ENCODE results near the gene KIF1B. TPM values are rescaled to one million over a fixed set of nuclear protein-coding genes. Genes with fewer than 3 reads are reported as not detected.
"Not testable (repeated sequence)": the region's sequence is repeated elsewhere in the genome, so short reads cannot be mapped to it uniquely, and the experiment has no call there.

The KIF1B gene
- total RNA-seq, 3 donors from 2014 or later: 12.3 to 17.0 (median 16.6) TPM

DNA sequence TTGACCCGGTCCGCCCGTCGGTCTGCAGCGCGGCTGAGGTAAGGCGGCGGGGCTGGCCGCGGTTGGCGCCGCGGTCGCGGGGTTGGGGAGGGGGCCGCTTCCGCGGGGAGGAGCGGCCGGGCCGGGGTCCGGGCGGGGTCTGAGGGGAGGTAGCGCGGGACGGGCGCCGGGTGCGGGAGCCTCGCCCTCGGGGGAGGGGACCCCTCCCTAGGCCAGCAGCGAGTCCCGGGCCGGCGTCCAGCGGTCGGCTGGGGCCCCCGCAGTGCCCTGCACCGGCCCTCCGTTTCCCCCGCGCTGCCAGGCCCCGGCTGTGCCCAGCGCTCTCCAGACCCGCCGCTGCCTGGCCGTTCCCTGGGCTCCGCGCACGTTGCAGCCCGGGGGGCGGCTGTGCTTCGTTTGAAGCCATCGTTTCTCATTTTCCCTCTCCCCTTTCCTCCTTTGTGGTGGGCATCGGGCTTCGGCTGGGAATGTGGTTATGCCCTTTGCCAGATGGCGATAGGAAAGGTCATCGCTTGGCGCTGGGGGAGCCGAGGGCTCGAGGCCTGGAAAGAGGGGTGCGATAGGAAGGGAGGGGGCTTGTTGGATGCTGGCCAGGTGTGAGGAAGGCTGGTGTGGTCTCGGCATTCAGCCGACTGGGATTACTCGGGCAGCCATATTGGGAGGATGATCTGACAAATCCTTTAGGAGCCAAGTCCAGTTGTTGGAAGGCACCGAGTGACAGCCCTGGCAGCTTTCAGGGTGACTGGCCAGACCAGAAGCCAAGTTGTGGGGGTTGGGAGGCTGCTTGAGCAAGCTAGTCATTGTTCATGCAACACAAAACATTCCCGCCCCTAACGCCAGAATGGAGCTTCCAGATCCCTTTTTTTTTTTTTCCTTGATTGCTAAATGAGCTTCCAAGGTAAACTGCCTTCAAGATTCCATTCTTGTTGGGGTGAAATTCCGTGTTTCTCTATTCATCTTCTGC lies 753 bp downstream of the KIF1B start:
- DNase-seq (peak; percentile 5), ATAC-seq (peak; percentile 1 to 2)
- Mint-ChIP-seq H3K4me1 (ENCODE audit: low read depth) (peaks cover 34% of the 10 kb centered on the region), H3K9me3 (no peaks in the 10 kb centered on the region), H3K27me3 (ENCODE audit: low read depth) (no peaks in the 10 kb centered on the region), H3K36me3 (ENCODE audit: insufficient read depth) (no peaks in the 10 kb centered on the region), H3K4me3 (peak overlapping the region; percentile 79)

DNA sequence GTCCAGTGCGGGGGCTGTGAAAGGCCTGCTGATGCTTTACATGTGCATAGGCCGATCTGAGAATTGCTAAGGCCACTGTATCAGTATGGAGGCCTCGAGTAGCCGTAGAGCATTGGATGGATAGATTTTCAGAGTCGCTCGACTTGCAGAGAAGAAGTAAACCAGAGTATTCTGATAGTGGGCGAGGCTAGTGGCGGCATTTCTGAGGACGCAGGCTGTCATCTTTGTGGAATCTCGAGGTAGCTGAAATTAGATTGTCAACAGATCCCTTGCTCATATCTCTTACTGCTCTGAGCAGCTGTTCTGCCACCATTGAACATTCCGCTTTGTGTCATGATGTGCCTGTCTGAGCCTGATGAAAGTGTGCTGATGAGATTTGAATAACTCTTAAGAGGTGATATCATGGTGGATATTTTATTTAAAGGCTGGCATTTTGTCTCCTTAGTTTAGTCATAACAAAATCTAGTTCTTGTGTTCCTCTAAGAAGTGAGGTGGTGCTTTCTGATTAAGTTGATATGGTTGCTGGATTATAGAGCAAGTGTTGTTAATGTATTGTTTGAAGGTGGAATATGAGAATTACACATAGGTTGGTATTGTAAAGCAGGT lies 1.5 kb downstream of the KIF1B start:
- no peak for ATAC-seq
- no peaks in the 10 kb centered on the region for H3K9me3 Mint-ChIP-seq
- peak overlapping the region; percentile 79 for H3K4me3 Mint-ChIP-seq
- no peaks in the 10 kb centered on the region for H3K27me3 Mint-ChIP-seq (ENCODE audit: low read depth)
- H3K36me3 Mint-ChIP-seq (ENCODE audit: insufficient read depth): no peaks in the 10 kb centered on the region
- H3K4me1 Mint-ChIP-seq (ENCODE audit: low read depth): peaks cover 41% of the 10 kb centered on the region
- DNase-seq: no peak

DNA sequence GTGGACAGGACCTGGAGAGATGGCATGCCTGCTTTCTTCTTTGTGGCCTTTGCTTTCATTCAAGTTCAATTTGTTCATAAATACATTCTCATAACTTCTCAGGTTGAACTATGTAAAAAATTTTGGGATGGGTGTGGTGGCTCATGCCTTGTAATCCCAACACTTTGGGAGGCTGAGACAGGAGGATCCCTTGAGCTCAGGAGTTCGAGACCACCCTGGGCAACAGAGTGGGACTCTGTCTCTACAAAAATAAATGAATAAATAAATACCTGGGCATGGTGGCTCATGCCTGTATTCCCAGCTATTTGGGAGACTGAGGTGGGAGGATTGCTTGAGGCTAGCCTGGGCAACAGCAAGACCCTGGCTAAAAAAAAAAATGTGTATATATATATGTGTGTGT lies 2.1 kb downstream of the KIF1B start:
- Mint-ChIP-seq H3K9me3 (no peaks in the 10 kb centered on the region), H3K27me3 (ENCODE audit: low read depth) (no peaks in the 10 kb centered on the region), H3K4me3 (peak overlapping the region; percentile 79), H3K36me3 (ENCODE audit: insufficient read depth) (no peaks in the 10 kb centered on the region), H3K4me1 (ENCODE audit: low read depth) (peaks cover 41% of the 10 kb centered on the region)
- DNase-seq: no peak
- ATAC-seq: no peak

DNA sequence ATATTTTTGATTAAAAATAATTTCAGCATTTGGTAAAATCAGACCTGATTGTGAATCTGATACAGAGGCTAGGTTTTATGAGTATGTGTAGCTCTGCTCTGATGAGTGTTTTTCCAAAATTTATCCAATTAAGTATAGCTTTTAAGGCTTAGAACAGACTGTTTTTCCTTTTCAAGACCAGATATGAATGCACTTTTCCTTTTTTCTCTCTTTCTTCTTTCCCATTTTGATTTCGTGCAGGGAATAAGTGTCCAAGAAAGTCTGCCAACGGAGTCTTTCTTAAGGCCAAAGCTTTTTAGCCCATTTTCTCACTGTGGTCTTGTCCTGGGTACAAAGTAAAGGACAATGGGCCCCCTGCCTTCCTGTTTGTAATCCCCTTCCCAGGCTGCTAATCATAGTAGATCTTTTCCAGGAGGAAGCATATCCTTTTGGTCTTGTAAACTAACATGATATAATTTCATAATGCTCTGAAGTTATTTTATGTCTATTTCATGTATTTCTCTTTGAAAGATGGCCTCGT lies 2.9 kb downstream of the KIF1B start:
- H3K4me3 Mint-ChIP-seq: no peak overlapping the region
- DNase-seq (no peak), ATAC-seq (no peak)
- H3K36me3 Mint-ChIP-seq (ENCODE audit: insufficient read depth): no peaks in the 10 kb centered on the region
- H3K9me3 Mint-ChIP-seq: no peaks in the 10 kb centered on the region
- H3K4me1 Mint-ChIP-seq (ENCODE audit: low read depth): peaks cover 49% of the 10 kb centered on the region
- no peaks in the 10 kb centered on the region for H3K27me3 Mint-ChIP-seq (ENCODE audit: low read depth)

DNA sequence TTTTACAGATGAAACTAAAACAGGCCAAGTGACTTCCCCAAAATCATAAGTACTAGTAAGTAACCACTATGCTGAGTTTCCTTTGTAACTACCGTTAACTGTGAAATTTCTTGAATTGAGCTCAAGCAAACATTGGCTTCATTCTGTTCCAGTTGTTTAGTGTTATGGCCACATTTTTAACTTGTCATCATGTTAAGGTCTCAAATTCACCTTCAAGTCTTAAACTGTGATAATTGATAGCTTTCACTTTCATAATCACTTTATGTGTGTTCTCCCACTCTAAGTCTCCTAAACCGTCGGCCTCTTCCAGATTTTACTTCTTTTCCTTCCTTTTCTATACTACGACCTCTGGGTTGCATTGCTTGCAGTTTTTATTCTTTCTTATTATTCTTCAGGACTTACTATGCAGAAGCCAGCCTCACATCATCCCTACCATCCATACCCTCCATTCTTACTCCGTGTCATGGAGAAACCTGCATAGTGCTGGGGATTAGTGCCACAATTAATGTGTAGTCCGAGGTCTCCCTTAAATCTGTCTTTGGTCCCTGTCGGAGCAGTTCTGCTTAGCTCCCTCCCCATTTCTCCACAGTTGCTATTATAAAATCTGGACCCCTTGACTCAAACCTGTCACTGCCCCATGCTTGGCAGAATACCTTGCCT lies 5.8 kb downstream of the KIF1B start:
- Mint-ChIP-seq H3K27me3 (ENCODE audit: low read depth) (no peaks in the 10 kb centered on the region), H3K9me3 (no peaks in the 10 kb centered on the region), H3K36me3 (ENCODE audit: insufficient read depth) (no peaks in the 10 kb centered on the region), H3K4me3 (peak overlapping the region; percentile 51), H3K4me1 (ENCODE audit: low read depth) (peaks cover 43% of the 10 kb centered on the region)
- DNase-seq (no peak), ATAC-seq (peak in 1 of 2 donors; percentile 10)

DNA sequence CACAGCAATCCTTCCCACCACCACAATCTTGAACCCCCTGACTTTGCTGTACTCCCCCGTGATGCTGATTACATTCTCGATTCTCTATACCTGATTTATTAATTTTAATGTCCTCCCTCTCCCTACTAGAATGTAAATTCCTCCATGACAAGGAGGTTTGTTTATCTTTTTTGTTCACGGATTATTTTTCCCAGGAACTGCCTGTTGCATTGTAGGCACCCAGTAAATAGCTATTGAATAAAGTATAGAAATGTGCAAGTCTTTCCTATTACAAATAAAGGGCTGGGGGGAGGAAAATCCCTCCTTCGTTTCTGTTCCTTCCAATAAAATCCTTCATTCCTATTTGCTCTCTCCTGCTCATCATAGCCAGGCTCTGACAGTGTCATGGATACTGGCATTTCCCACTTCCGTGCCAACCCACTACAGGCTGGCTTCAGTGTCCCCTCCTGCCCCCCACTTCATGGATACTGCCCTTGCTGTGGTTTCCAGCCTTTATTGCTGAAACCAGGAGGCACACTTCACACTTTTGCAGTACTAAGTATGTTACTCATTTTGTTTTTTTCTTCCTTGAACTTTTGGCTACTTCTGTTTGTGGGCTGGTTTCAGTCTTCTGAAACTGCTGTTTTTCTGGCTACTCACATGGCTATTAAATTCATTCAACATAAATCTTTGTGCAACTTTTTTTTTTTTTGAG lies 7.5 kb downstream of the KIF1B start:
- DNase-seq (no peak), ATAC-seq (peak; percentile 21 to 23)
- no peaks in the 10 kb centered on the region for H3K9me3 Mint-ChIP-seq
- no peaks in the 10 kb centered on the region for H3K27me3 Mint-ChIP-seq (ENCODE audit: low read depth)
- H3K4me1 Mint-ChIP-seq (ENCODE audit: low read depth): peaks cover 31% of the 10 kb centered on the region
- H3K4me3 Mint-ChIP-seq: peak overlapping the region; percentile 42
- no peaks in the 10 kb centered on the region for H3K36me3 Mint-ChIP-seq (ENCODE audit: insufficient read depth)

DNA sequence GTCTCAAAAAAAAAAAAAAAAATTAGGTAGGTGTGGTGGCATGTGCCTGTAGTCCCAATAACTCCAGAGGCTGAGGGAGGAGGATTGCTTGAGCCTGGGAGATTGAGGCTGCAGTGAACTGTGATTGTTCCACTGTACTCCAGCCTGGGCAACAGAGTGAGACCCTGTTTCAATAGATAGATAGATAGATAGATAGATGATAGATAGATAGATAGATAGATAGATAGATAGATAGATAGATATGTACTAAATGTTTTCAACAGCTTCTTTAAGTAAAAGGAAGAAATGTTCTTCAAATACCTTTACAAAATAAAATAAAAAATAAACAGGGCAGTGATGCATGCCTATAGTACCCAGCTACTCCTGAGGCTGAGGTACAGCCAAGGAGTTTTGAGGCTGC lies 9.8 kb downstream of the KIF1B start:
- H3K4me3 Mint-ChIP-seq: no peak overlapping the region
- ATAC-seq (no peak), DNase-seq (no peak)
- H3K9me3 Mint-ChIP-seq: no peaks in the 10 kb centered on the region
- H3K4me1 Mint-ChIP-seq (ENCODE audit: low read depth): peaks cover 25% of the 10 kb centered on the region
- H3K27me3 Mint-ChIP-seq (ENCODE audit: low read depth): no peaks in the 10 kb centered on the region
- H3K36me3 Mint-ChIP-seq (ENCODE audit: insufficient read depth): no peaks in the 10 kb centered on the region

DNA sequence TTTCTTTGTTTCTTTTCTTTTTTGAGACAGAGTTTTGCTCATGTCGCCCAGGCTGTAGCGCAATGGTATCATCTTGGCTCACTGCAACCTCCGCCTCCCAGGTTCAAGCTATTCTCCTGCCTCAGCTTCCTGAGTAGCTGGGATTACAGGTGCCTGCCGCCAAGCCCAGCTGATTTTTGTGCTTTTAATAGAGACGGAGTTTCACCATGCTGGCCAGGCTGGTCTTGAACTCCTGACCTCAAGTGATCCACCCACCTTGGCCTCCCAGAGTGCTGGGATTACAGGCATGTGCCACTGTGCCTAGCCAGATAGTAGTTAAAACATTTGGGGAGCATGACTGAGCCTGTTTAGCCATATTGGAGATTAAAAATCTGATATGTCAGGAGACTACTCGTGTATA lies 10.3 kb downstream of the KIF1B start:
- not testable (repeated sequence) for ATAC-seq; H3K4me3 Mint-ChIP-seq; H3K36me3 Mint-ChIP-seq (ENCODE audit: insufficient read depth); H3K27me3 Mint-ChIP-seq (ENCODE audit: low read depth); H3K9me3 Mint-ChIP-seq; DNase-seq
- H3K4me1 Mint-ChIP-seq (ENCODE audit: low read depth): peaks cover 25% of the 10 kb centered on the region

DNA sequence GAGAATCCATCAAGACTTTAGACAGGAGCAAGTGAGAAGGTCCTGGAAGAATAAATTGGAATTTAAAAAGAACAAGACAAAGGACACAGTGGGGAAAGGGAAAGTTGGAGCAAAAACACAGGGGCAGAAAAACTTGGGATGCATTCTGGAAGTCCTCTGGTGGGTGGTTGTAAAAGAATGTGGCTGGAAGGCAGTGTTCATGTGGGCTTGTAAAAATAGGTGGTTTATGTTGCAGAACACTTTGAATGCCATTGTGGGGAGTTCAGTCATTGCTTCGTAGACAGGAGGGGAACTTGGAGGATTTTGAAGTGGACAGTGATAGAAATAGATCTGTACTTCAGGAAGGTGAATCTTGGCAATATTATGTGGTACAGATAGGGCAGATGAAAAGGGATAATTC lies 15.2 kb downstream of the KIF1B start:
- no peaks in the 10 kb centered on the region for H3K9me3 Mint-ChIP-seq
- no peak for DNase-seq
- no peak overlapping the region for H3K4me3 Mint-ChIP-seq
- H3K4me1 Mint-ChIP-seq (ENCODE audit: low read depth): peaks cover 8% of the 10 kb centered on the region
- no peaks in the 10 kb centered on the region for H3K36me3 Mint-ChIP-seq (ENCODE audit: insufficient read depth)
- H3K27me3 Mint-ChIP-seq (ENCODE audit: low read depth): no peaks in the 10 kb centered on the region
- no peak for ATAC-seq

DNA sequence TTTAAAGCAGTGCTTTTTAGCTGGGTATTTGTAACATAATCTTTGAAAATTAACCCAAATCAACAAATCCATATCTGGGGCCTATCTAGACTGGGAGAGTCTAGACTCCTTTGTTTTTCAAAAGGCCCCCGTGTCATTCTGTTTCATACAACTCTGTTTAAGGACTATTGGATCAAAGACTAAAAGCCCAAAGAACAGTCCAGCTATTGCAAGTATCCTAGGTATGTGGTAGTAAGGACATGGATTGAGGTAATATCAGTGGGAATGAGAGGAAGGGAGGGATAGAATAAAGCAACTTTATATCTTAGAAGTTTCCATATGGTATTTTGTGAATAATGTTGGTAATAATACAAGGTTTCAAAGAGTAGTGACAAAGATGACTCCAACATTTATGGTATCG lies 18.2 kb downstream of the KIF1B start:
- Mint-ChIP-seq H3K4me1 (ENCODE audit: low read depth) (peaks cover 8% of the 10 kb centered on the region), H3K9me3 (no peaks in the 10 kb centered on the region), H3K4me3 (no peak overlapping the region), H3K36me3 (ENCODE audit: insufficient read depth) (no peaks in the 10 kb centered on the region), H3K27me3 (ENCODE audit: low read depth) (no peaks in the 10 kb centered on the region)
- no peak for ATAC-seq
- no peak for DNase-seq

DNA sequence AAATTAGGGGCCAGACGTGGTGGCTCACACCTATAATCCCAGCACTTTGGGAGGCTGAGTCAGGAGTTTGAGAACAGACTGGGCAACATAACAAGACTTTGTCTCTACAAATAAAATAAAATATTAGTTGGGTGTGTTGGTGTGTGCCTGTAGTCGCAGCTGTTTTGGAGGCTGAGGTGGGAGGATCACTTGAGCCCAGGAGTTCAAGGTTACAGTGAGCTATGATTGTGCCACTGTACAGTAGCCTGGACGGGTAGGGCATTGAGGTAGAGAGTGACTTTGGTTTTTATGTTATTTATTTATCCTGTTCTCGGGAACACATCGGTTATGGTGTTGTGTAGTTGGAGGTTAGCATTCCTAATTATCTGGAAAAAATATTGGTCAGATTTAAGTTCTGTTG lies 19.5 kb downstream of the KIF1B start:
- Mint-ChIP-seq H3K27me3 (ENCODE audit: low read depth) (no peaks in the 10 kb centered on the region), H3K4me3 (no peak overlapping the region), H3K36me3 (ENCODE audit: insufficient read depth) (no peaks in the 10 kb centered on the region), H3K9me3 (no peaks in the 10 kb centered on the region), H3K4me1 (ENCODE audit: low read depth) (peaks cover 8% of the 10 kb centered on the region)
- DNase-seq (no peak), ATAC-seq (no peak)

DNA sequence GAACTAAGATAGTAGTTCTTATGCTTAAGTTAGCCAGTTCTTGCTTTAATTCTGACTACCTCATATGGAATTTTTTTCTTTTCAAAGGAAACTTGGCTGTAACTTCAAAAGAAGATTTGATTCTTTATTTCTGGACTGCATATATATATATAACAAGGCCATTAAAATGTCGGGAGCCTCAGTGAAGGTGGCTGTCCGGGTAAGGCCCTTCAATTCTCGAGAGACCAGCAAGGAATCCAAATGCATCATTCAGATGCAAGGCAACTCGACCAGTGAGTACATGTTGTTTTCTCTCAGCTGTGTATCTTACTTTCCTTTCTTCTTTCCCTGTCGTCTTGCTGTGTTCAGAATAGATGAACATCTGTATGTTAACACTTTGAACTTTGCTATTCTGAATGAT lies 21.8 kb downstream of the KIF1B start:
- H3K4me3 Mint-ChIP-seq: no peak overlapping the region

DNA sequence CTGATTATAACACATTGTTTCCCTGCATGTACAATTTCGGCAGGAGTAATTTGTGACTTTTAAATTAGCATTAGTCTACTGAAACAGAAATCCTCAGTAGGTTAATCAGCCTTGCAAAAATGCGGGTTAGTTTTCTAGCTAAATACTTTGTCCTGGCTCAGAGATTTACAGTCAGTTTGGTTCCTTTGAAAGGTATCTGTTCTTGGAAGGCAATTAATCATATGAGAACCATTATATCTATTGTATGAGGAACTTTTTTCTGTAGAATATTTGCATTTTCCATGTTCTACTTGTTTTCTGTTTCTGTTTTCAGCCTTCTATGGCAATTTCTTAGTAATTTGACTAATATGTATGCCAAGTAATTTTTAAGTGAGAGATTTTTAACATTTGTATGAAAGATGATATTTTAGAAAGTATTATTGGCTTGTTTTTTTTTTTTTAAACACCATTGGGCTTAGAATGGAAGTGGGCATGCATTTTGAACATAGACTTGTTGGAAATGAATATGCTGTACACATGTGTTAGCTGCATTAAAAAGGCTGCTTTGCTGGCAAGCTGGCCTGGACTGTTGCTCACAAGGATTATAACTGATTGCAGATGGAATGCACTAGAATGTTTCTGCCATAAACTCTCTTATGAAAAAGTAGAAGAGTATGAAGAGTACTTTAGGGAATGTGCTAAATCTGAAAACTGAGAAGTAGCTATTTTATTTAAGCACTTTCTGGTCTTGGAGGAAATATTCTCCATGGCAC lies 26.2 kb downstream of the KIF1B start:
- DNase-seq (no peak), ATAC-seq (peak; percentile 28 to 70)
- peaks cover 3% of the 10 kb centered on the region for H3K36me3 Mint-ChIP-seq (ENCODE audit: insufficient read depth)
- no peak overlapping the region for H3K4me3 Mint-ChIP-seq
- H3K27me3 Mint-ChIP-seq (ENCODE audit: low read depth): no peaks in the 10 kb centered on the region
- peaks cover 10% of the 10 kb centered on the region for H3K4me1 Mint-ChIP-seq (ENCODE audit: low read depth)
- H3K9me3 Mint-ChIP-seq: no peaks in the 10 kb centered on the region

More for the DNA sequence above, 21.8 kb downstream of the KIF1B start:
- DNase-seq: no peak
- Mint-ChIP-seq H3K4me1 (ENCODE audit: low read depth) (peaks cover 10% of the 10 kb centered on the region), H3K36me3 (ENCODE audit: insufficient read depth) (peaks cover 3% of the 10 kb centered on the region), H3K27me3 (ENCODE audit: low read depth) (no peaks in the 10 kb centered on the region), H3K9me3 (no peaks in the 10 kb centered on the region)
- ATAC-seq: no peak
